Kidney epithelial cell (primary cell): ENCODE data around the gene GATB. TPM values are rescaled to one million over a fixed set of nuclear protein-coding genes. Genes with fewer than 3 reads are reported as not detected.

Experiments used
- DNase-seq: peaks from one replicate; pipeline ENCODE4 v3.0.0-alpha.2; 2010; ENCODE audit warnings: low read depth
- H3K27me3 ChIP-seq: 2 replicates; pipeline ENCODE4 v1.6.0; 2011; ENCODE audit warnings: low read length; ENCODE audit not compliant: control insufficient read depth, insufficient read depth
- H3K36me3 ChIP-seq: 2 replicates; pipeline ENCODE4 v1.5.1; 2011; ENCODE audit warnings: low read length; ENCODE audit not compliant: control insufficient read depth, insufficient read depth
- H3K4me3 ChIP-seq: 2 replicates; pipeline ENCODE4 v1.5.1; 2011; ENCODE audit warnings: low read depth, mild to moderate bottlenecking, control low read depth, low read length
- total RNA-seq: library from RNA; depleted of rRNA; stranded (reverse); fragments of >200 nt; gene quantifications from 2 replicates; pipeline ENCODE4 v1.2.3, GENCODE V29; 2015
- TF ChIP-seq, protein P1 (sequence below): IDR thresholded peaks from 2 replicates; pipeline ENCODE4 v1.5.1; 2011; ENCODE audit warnings: mild to moderate bottlenecking, moderate library complexity, low read length, control low read depth, inconsistent platforms; ENCODE audit not compliant: insufficient read depth, poor library complexity, severe bottlenecking

The GATB gene
- total RNA-seq, 1 donor from 2014 or later: 39.4 TPM

DNA sequence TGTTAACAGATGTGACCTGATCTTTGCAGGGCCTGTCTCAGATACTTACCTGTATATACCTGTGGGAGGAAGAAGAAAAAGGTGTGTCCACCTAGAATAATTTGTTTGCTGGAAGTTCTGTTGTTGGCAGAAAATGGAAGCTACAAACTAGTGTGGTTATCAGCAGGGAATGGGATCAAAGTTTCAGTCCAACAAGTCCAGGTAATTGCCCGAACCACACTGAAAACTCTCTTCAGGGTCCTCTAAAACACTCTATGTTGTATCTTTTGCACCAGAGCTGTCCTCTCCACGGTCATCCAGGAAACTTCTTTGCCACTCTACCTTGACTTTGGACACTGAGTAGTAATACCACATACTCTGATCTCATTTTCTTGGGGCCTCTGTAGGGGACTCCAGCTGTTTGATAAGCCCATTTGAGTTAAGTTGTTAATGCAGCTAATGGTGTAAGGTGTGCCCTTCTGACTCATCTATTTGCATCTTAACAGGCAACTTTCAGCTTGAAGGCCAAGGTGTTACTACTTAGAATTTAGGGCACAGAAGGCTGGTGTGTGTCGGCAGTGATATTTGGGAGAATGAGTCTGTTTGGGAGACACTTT lies 38.7 kb upstream of the GATB start:
- TF ChIP-seq, protein P1, sequence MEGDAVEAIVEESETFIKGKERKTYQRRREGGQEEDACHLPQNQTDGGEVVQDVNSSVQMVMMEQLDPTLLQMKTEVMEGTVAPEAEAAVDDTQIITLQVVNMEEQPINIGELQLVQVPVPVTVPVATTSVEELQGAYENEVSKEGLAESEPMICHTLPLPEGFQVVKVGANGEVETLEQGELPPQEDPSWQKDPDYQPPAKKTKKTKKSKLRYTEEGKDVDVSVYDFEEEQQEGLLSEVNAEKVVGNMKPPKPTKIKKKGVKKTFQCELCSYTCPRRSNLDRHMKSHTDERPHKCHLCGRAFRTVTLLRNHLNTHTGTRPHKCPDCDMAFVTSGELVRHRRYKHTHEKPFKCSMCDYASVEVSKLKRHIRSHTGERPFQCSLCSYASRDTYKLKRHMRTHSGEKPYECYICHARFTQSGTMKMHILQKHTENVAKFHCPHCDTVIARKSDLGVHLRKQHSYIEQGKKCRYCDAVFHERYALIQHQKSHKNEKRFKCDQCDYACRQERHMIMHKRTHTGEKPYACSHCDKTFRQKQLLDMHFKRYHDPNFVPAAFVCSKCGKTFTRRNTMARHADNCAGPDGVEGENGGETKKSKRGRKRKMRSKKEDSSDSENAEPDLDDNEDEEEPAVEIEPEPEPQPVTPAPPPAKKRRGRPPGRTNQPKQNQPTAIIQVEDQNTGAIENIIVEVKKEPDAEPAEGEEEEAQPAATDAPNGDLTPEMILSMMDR: no peak
- no peak for DNase-seq
- Histone ChIP-seq H3K4me3 (no peak overlapping the region), H3K27me3 (no peaks in the 10 kb centered on the region), H3K36me3 (no peaks in the 10 kb centered on the region)

DNA sequence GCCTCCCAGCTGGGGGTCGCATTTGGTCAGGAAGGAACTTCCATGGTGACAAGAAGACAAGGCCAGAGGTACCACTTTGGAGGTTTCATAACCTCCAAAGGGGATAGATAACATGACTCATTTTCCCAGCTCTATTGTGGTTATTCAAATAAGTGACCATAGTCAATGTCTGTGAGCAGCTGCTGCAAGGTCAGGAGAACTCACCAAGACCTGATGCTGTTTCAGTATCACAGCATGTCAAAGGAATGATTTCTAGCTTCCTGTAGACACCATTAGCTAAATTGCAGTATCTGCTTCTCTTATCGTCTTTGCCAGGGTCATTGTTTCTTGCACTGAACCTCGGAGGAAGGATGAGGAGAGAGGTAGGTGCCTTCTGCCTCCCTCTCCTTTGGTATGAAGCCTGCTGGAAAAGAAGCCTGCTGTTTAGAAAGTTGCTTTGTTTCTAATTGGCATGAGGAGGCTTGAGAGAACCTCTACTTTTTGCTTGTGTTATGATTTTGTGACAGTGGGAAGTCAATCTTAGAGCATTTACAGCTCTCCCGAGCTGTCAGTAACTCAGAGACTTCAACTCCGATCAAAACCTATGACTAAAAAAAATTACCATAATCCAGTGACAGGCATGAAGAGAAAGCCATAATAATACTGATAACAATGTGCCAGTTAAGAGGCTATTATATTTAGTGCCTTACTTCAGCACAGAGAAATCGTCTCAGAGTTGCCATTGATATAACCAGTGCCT lies 38.0 kb upstream of the GATB start:
- Histone ChIP-seq H3K36me3 (no peaks in the 10 kb centered on the region), H3K27me3 (no peaks in the 10 kb centered on the region), H3K4me3 (no peak overlapping the region)
- no peak for DNase-seq
- TF ChIP-seq, protein P1: no peak

DNA sequence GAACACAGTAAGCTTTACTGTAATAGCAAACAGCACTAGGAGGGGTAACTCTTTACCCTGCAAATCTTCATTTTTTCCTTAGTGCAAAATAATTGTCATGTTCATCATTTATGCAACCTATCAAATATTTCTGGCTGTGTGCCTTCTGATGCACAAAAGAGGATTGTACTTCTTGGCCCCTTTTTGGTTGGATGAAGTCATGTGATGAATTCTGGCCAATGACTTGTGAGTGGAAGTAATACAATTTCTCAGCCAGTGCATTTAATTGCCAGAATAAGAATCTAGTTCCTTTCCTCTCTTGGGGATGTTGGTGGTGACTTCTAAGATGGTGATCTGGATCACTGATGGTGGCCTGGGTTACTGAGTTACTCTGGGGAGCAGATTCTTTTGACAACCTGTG lies 37.0 kb upstream of the GATB start:
- Histone ChIP-seq H3K4me3 (no peak overlapping the region), H3K36me3 (no peaks in the 10 kb centered on the region), H3K27me3 (no peaks in the 10 kb centered on the region)
- no peak for DNase-seq
- TF ChIP-seq, protein P1: no peak

- TF ChIP-seq, protein P1: no peak
- Histone ChIP-seq H3K4me3 (no peak overlapping the region), H3K36me3 (no peaks in the 10 kb centered on the region), H3K27me3 (no peaks in the 10 kb centered on the region)
- no peak for DNase-seq
Measured at GRCh38 chr4:151797131-151797530, 36.3 kb upstream of the GATB start.

DNA sequence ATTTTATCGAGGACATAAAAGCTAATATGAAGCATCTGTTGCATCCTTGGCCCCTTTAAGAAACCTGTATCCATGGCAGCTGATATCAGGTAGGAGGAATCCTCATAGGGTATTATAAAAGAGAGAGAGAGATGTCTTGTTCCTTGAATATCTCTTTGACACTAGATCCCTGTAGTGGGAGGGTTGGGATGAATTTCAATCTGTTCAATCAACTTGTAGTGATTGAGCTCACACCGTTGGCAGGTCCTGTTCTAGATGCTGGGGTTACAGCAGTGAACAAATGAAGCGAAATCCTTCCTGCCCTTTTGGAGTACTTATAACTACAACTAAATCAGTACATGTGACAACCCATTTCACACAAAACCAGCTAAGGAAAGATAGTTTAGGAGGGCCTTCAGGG lies 35.3 kb upstream of the GATB start:
- H3K27me3 ChIP-seq: no peaks in the 10 kb centered on the region

More for the DNA sequence above, 35.3 kb upstream of the GATB start:
- Histone ChIP-seq H3K4me3 (no peak overlapping the region), H3K36me3 (no peaks in the 10 kb centered on the region)
- TF ChIP-seq, protein P1: no peak
- no peak for DNase-seq
